ENCODE measurements around the gene TJP3.

The TJP3 gene

GRCh38 chr19:3716147-3716668 lies 8.0 kb downstream of the TJP3 start:
- no peak for DNase-seq

GRCh38 chr19:3719868-3720267 lies 11.7 kb downstream of the TJP3 start:
- DNase-seq: no peak

- no peak for DNase-seq
Measured at GRCh38 chr19:3720349-3720917, 12.2 kb downstream of the TJP3 start.

GRCh38 chr19:3721131-3721886 lies 13.1 kb downstream of the TJP3 start:
- peak; percentile 89 to 92 for DNase-seq

GRCh38 chr19:3721887-3722442 lies 13.8 kb downstream of the TJP3 start:
- no peak for DNase-seq

- DNase-seq: no peak
Measured at GRCh38 chr19:3722443-3723109, 14.4 kb downstream of the TJP3 start.

- no peak for DNase-seq
Measured at GRCh38 chr19:3723110-3723488, 14.9 kb downstream of the TJP3 start.

GRCh38 chr19:3723883-3724282 lies 15.7 kb downstream of the TJP3 start:
- no peak for DNase-seq

GRCh38 chr19:3725121-3725520 lies 16.9 kb downstream of the TJP3 start:
- DNase-seq: no peak

- DNase-seq: no peak
Measured at GRCh38 chr19:3725640-3726310, 17.6 kb downstream of the TJP3 start.

- no peak for DNase-seq
Measured at GRCh38 chr19:3730457-3730958, 22.3 kb downstream of the TJP3 start.

- no peak for DNase-seq
Measured at GRCh38 chr19:3732108-3732507, 23.9 kb downstream of the TJP3 start.

GRCh38 chr19:3733549-3734309 lies 25.5 kb downstream of the TJP3 start:
- no peak for DNase-seq

GRCh38 chr19:3734310-3734600 lies 26.1 kb downstream of the TJP3 start:
- no peak for DNase-seq

- DNase-seq: no peak
Measured at GRCh38 chr19:3736106-3736724, 28.0 kb downstream of the TJP3 start.

- DNase-seq: no peak
Measured at GRCh38 chr19:3737487-3738205, 29.5 kb downstream of the TJP3 start.

- DNase-seq: no peak
Measured at GRCh38 chr19:3738477-3739220, 30.5 kb downstream of the TJP3 start.

GRCh38 chr19:3740431-3740830 lies 32.2 kb downstream of the TJP3 start:
- no peak for DNase-seq

GRCh38 chr19:3743486-3743885 lies 35.3 kb downstream of the TJP3 start:
- no peak for DNase-seq

GRCh38 chr19:3745363-3746045 lies 37.3 kb downstream of the TJP3 start:
- DNase-seq: no peak

All from CD4-positive, alpha-beta T cell treated with Interleukin-1 beta for 1 hour (primary cell).